Kidney epithelial cell (primary cell): ENCODE data around the gene NEDD1. TPM values are rescaled to one million over a fixed set of nuclear protein-coding genes. Genes with fewer than 3 reads are reported as not detected.

ENCODE experiments used
- DNase-seq: peaks from one replicate; pipeline ENCODE4 v3.0.0-alpha.2; 2010; ENCODE audit warnings: low read depth
- H3K27me3 ChIP-seq: 2 replicates; pipeline ENCODE4 v1.6.0; 2011; ENCODE audit warnings: low read length; ENCODE audit not compliant: control insufficient read depth, insufficient read depth
- H3K36me3 ChIP-seq: 2 replicates; pipeline ENCODE4 v1.5.1; 2011; ENCODE audit warnings: low read length; ENCODE audit not compliant: control insufficient read depth, insufficient read depth
- H3K4me3 ChIP-seq: 2 replicates; pipeline ENCODE4 v1.5.1; 2011; ENCODE audit warnings: low read depth, mild to moderate bottlenecking, control low read depth, low read length
- total RNA-seq: library from RNA; depleted of rRNA; stranded (reverse); fragments of >200 nt; gene quantifications from 2 replicates; pipeline ENCODE4 v1.2.3, GENCODE V29; 2015
- TF ChIP-seq, protein P1 (sequence below): IDR thresholded peaks from 2 replicates; pipeline ENCODE4 v1.5.1; 2011; ENCODE audit warnings: mild to moderate bottlenecking, moderate library complexity, low read length, control low read depth, inconsistent platforms; ENCODE audit not compliant: insufficient read depth, poor library complexity, severe bottlenecking

The NEDD1 gene
- total RNA-seq, 1 donor from 2014 or later, result 47.7 TPM

DNA sequence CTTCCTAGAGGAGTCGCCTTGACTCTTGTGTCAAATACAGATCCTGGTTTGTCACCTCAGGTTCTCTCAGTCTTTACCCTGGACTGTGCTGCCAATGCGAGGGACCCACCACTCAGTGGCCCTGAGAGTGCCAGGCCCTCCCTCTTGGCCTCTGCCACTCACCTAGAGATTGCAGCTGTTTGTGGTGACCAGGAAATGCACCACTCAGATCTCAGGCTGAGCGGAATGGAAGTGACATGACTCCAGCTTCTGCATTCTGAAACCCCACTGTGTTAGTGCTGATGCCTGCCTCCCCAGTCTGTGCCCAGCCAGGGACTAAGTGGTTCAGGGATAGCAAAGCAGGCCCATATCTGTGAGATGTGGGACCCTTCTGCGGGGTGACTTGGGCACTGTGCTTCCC is 27.8 kb upstream of the NEDD1 start:
- TF ChIP-seq, protein P1, sequence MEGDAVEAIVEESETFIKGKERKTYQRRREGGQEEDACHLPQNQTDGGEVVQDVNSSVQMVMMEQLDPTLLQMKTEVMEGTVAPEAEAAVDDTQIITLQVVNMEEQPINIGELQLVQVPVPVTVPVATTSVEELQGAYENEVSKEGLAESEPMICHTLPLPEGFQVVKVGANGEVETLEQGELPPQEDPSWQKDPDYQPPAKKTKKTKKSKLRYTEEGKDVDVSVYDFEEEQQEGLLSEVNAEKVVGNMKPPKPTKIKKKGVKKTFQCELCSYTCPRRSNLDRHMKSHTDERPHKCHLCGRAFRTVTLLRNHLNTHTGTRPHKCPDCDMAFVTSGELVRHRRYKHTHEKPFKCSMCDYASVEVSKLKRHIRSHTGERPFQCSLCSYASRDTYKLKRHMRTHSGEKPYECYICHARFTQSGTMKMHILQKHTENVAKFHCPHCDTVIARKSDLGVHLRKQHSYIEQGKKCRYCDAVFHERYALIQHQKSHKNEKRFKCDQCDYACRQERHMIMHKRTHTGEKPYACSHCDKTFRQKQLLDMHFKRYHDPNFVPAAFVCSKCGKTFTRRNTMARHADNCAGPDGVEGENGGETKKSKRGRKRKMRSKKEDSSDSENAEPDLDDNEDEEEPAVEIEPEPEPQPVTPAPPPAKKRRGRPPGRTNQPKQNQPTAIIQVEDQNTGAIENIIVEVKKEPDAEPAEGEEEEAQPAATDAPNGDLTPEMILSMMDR, result no peak
- DNase-seq, result no peak
- no peaks in the 10 kb centered on the region for H3K27me3 ChIP-seq
- no peaks in the 10 kb centered on the region for H3K36me3 ChIP-seq
- no peak overlapping the region for H3K4me3 ChIP-seq

DNA sequence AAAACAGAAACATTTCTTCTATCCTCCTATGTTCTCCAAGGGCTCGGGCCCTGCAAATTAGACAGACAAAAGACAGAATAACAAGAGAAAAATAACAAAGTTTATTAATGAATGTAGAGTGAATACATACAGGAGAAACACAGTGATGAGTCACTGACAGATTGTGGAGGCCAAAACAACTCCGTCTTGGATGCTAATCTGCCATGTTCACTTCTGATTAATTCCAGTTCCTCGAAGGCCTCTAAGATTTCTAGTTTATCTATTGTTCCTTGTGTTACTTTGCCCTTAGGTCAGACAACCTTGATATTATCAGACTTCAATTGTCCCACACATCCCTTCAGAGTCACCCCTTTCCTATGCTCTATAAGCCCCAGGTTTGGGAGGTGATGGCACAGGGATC is 26.8 kb upstream of the NEDD1 start:
- Histone ChIP-seq H3K4me3 (no peak overlapping the region), H3K36me3 (no peaks in the 10 kb centered on the region), H3K27me3 (no peaks in the 10 kb centered on the region)
- TF ChIP-seq, protein P1, result no peak
- DNase-seq, result no peak

DNA sequence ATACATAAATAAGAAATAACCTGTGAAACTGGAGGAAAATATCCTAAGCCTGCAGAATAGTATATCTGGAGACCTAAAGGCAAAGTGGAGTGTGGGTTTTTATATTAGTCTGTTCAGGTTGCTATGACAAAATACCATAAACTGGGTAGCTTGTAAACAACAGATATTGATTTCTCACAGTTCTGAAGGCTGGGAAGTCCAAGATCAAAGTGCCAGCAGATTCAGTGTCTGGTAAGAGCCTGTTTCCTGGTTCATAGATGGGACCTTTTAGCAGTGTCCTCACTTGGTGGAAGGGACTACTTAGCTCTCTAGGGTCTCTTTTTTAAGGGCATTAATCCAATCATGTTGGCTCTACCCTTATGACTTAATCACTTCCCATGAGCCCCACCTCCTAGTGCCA is 25.4 kb upstream of the NEDD1 start:
- TF ChIP-seq, protein P1, result no peak
- H3K27me3 ChIP-seq, result no peaks in the 10 kb centered on the region
- no peaks in the 10 kb centered on the region for H3K36me3 ChIP-seq
- no peak for DNase-seq
- no peak overlapping the region for H3K4me3 ChIP-seq

DNA sequence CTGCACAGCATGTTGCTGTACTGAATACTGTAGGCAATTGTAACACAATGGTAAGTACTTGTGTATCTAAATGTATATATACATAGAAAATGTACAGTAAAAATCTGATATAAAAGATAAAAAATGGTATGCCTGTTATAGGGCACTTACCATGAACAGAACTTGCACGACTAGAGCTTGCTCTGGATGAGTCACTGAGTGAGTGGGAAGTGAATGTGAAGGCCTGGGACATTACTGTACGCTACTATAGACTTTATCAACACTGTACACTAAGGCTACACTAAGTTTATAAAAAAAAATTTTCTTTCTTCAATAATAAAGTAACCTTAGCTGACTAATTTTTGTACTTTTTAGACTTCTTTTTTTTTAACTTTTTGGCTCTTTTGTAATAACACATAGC is 24.2 kb upstream of the NEDD1 start:
- TF ChIP-seq, protein P1, result no peak
- H3K4me3 ChIP-seq, result no peak overlapping the region
- DNase-seq, result no peak

DNA sequence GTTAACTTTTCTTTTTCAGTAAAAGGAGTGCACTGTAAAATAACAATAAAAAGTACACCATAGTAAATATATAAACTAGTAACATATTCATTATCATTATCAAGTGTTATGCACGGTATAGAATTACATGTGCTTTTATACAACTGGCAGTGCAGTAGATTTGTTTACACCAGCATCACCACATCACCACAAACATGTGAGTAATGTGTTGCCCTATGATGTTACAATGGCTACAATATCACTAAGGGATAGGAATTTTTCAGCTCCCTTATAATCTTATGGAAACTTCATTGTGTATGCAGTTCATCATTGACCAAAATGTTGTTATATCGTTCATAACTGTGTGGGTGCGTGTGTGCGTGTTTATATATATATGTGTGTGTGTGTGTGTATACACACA is 23.5 kb upstream of the NEDD1 start:
- Histone ChIP-seq H3K4me3 (no peak overlapping the region), H3K27me3 (no peaks in the 10 kb centered on the region), H3K36me3 (no peaks in the 10 kb centered on the region)
- TF ChIP-seq, protein P1, result no peak
- no peak for DNase-seq

More for the DNA sequence above, 24.2 kb upstream of the NEDD1 start:
- no peaks in the 10 kb centered on the region for H3K27me3 ChIP-seq
- no peaks in the 10 kb centered on the region for H3K36me3 ChIP-seq

DNA sequence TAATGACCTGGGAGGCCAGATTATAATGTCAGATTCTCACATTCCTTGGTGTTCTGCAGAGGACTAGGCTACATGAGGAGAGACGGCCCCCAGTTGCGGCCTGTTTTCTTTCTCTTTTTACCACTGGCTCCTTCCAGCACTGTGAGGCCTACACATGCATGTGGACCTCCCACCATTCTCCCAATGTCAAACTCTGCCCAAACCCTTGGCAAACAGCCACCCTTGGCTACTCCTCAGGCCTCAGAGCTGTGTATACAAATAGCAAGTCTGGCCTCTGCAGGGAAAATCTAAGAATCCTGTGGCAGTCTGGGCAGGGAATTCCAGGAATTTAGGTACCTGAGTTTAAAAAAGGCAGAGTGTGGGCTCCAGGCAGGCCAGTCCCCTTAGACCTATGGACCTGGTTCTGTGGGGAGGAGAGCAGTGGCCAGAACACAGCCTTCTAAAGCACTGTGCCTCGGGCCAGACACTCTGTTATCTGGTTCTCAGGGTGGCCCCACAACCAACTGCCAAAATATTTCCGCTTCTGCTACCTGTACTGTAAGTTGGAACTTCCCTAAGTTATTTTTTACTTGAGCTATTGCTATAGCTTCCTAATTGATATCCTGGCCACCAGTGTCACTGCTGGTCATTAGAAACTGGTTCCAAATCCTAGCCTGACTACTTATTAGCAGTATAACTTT is 19.9 kb upstream of the NEDD1 start:
- Histone ChIP-seq H3K36me3 (no peaks in the 10 kb centered on the region), H3K27me3 (no peaks in the 10 kb centered on the region), H3K4me3 (no peak overlapping the region)
- TF ChIP-seq, protein P1, result no peak
- DNase-seq, result no peak
